ENCODE measurements around the gene PEPD. TPM values are rescaled to one million over a fixed set of nuclear protein-coding genes. Genes with fewer than 3 reads are reported as not detected.

PEPD gene
- total RNA-seq, 4 donors from 2014 or later: 116 to 1,166 (median 748) TPM

DNA sequence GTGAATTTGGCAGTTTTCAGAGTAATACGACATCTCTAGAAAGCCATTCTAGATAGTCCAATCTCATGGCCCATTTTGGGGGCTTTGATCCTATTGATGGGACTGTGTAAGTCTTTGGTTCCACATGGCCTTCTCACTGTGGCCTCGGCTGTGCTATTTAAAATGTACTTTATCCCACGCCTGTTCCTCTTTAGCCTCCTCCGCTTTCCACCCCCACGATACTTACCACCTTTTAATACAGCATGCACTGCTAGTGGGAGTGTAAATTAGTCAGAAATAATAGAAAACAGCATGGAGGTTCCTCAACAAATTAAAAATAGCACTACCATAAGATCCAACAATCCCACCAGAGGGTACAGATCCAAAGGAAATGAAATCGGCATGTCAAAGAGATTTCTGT, 176.4 kb downstream of the PEPD start:
- H3K27me3 ChIP-seq: no peaks in the 10 kb centered on the region
- no peak for DNase-seq
- H3K27ac ChIP-seq: no peak overlapping the region
- H3K4me1 ChIP-seq: no peaks in the 10 kb centered on the region
- no peaks in the 10 kb centered on the region for H3K9me3 ChIP-seq
- no peak overlapping the region for H3K4me3 ChIP-seq
- no peak for TF ChIP-seq POLR2A (IDR thresholded peaks at IDR 0.05)
- H3K36me3 ChIP-seq: no peaks in the 10 kb centered on the region

- Histone ChIP-seq H3K4me1 (no peaks in the 10 kb centered on the region), H3K36me3 (no peaks in the 10 kb centered on the region), H3K9me3 (no peaks in the 10 kb centered on the region), H3K27me3 (no peaks in the 10 kb centered on the region), H3K4me3 (no peak overlapping the region), H3K27ac (no peak overlapping the region)
- TF ChIP-seq POLR2A (IDR thresholded peaks at IDR 0.05): no peak
- no peak for DNase-seq
These were observed 177.0 kb downstream of the PEPD start for GRCh38 chr19:33344573-33344925.

GRCh38 chr19:33343859-33344572, 177.6 kb downstream of the PEPD start:
- Histone ChIP-seq H3K9me3 (no peaks in the 10 kb centered on the region), H3K27ac (no peak overlapping the region), H3K4me1 (no peaks in the 10 kb centered on the region), H3K36me3 (no peaks in the 10 kb centered on the region), H3K27me3 (no peaks in the 10 kb centered on the region), H3K4me3 (no peak overlapping the region)
- TF ChIP-seq CTCF (IDR thresholded peaks at IDR 0.05) (no peak), POLR2A (IDR thresholded peaks at IDR 0.05) (no peak)
- DNase-seq: no peak

DNA sequence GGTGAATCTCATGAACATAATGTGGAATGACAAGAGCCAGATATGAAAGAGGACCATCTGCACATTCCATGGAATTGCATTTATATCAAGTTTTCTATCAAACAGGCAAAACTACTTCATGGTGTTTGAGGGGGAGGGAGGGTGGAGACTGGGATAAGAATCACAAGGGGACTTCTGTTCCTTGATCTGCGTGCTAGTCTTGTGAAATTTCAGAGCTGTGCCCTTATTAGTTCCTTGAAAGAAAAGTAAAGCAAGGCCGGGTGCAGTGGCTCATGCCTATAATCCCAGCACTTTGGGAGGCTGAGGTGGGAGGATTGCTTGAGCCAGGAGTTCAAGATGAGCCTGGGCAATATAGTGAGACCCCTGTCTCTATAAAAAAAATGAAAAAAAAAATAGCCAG, 178.3 kb downstream of the PEPD start:
- no peak overlapping the region for H3K27ac ChIP-seq
- no peaks in the 10 kb centered on the region for H3K36me3 ChIP-seq
- H3K9me3 ChIP-seq: no peaks in the 10 kb centered on the region
- no peaks in the 10 kb centered on the region for H3K4me1 ChIP-seq
- TF ChIP-seq POLR2A (IDR thresholded peaks at IDR 0.05) (no peak), CTCF (IDR thresholded peaks at IDR 0.05) (no peak)
- H3K27me3 ChIP-seq: no peaks in the 10 kb centered on the region
- DNase-seq: no peak
- no peak overlapping the region for H3K4me3 ChIP-seq

DNA sequence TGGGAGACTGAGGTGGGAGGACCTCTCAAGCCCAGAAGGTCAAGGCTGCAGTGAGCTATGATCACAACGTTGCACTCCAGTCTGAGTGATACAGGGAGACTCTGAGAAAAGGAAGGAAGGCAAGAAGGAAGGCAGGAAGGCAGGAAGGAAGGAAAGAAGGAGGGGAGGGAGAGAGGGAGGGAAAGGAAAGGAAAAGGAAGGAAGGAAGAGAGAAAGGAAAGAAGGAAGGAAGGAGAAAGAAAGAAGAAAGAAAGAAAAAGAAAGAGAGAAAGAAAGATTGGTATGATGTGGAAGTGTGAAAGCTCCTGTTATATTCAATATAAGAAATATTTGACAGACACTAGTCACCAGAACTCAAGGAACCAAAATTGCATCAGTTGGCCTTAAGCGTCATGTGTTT, 180.6 kb downstream of the PEPD start:
- Histone ChIP-seq H3K9me3 (no peaks in the 10 kb centered on the region), H3K4me1 (no peaks in the 10 kb centered on the region), H3K27ac (no peak overlapping the region), H3K4me3 (no peak overlapping the region), H3K27me3 (no peaks in the 10 kb centered on the region), H3K36me3 (no peaks in the 10 kb centered on the region)
- no peak for DNase-seq
- TF ChIP-seq CTCF (IDR thresholded peaks at IDR 0.05) (no peak), POLR2A (IDR thresholded peaks at IDR 0.05) (no peak)

DNA sequence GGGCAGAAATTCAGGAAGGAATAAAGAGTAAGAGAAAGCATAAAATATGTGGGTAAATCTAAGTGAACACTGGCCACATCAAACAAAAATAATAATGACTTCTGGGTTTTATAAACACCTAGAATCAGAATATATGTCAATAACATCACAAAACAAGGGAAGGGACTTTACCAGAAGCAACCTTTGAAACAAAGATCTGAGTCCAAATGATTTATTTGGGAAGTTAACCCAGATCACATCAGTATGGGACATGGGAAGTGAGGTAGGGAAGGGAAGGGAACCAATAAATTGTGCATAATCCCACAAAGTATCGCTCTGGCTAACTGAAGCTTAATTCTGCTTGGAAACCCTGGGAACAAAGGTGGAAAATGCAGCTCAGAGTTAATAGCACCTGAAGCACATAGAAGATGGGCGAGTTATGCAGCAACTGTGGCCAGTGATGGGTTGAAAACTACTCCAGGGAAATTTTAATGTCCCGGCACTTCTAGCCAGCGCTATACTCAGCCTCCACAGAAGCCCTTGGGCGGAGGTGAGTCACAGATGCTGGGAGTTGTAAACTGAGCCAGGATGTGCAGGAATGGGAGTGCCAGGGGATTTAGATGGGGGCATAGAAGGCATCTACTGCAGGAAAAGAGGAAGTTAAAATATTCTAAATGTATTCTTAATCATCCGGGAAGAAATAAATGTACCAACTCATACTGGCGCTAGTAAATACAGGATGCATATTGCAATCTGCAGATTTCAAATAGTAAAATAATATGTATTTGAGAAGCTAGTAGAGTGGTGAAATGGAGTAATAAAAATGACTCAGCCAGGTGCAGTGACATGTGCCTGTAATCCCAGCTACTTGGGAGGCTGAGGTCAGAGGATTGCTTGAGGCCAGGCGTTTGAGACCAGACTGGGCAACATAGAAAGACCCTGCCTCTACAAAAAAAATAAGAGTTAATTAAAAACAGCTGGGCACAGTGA, 182.3 kb downstream of the PEPD start:
- Histone ChIP-seq H3K27me3 (no peaks in the 10 kb centered on the region), H3K4me3 (no peak overlapping the region), H3K4me1 (no peaks in the 10 kb centered on the region), H3K27ac (peak overlapping the region in 1 of 4 donors; percentile 10), H3K9me3 (no peaks in the 10 kb centered on the region), H3K36me3 (no peaks in the 10 kb centered on the region)
- DNase-seq: peak in 1 of 3 donors; percentile 60
- TF ChIP-seq CTCF (IDR thresholded peaks at IDR 0.05): no peak
- no peak for TF ChIP-seq POLR2A (IDR thresholded peaks at IDR 0.05)

Other genes starting within 250 kb of the PEPD start
- 100 to 1,000 TPM in 1 of 4 donors, 10 to 100 TPM in 3; 36.3 to 160 (median 89.2) TPM for gene CEBPA, start 219.3 kb downstream of the PEPD start, total RNA-seq
- gene CEBPG, start 148.1 kb downstream of the PEPD start, total RNA-seq: 10 to 100 TPM; 33.0 to 75.5 (median 50.5) TPM
- gene CHST8, start 100.2 kb upstream of the PEPD start, total RNA-seq: 1 to 10 TPM in 1 of 4 donors, under 1 TPM in 1, not detected in 2; 0.54 to 1.8 TPM

Data from Peyer's patch (tissue), 4 donors.